Measurements from ENCODE around the gene LMOD1.
"Not testable (repeated sequence)": the region's sequence is repeated elsewhere in the genome, so short reads cannot be mapped to it uniquely, and the experiment has no call there.

Gene LMOD1

GRCh38 chr1:201964261-201964660 is 17.9 kb upstream of the LMOD1 start:
- DNase-seq (ENCODE audit: low read depth): peak; percentile 11
- no peak overlapping the region for H3K4me3 ChIP-seq (ENCODE audit: control insufficient read depth, low read depth, low read length)
- TF ChIP-seq CTCF (conservative IDR thresholded peaks at IDR 0.05; ENCODE audit: control insufficient read depth, insufficient read depth, low read depth, low read length): no peak

DNA sequence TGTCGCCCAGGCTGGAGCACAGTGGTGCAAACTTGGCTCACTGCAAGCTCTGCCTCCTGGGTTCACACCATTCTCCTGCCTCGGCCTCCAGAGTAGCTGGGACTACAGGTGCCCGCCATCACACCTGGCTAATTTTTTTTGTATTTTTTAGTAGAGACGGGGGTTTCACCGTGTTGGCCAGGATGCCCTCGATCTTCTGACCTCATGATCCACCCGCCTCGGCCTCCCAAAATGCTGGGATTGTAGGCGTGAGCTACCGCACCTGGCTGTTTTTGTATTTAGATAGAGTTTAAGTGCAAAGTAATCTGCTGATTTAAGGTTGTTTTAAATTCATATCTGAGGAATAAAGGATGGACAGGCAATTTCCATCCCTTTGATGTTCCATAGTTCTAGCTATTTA is 16.0 kb upstream of the LMOD1 start:
- H3K4me3 ChIP-seq (ENCODE audit: control insufficient read depth, low read depth, low read length); DNase-seq (ENCODE audit: low read depth): not testable (repeated sequence)

- TF ChIP-seq CTCF (conservative IDR thresholded peaks at IDR 0.05; ENCODE audit: control insufficient read depth, insufficient read depth, low read depth, low read length): no peak
- DNase-seq (ENCODE audit: low read depth): no peak
- H3K4me3 ChIP-seq (ENCODE audit: control insufficient read depth, low read depth, low read length): no peak overlapping the region
Observed at GRCh38 chr1:201958348-201958747, 12.0 kb upstream of the LMOD1 start.

DNA sequence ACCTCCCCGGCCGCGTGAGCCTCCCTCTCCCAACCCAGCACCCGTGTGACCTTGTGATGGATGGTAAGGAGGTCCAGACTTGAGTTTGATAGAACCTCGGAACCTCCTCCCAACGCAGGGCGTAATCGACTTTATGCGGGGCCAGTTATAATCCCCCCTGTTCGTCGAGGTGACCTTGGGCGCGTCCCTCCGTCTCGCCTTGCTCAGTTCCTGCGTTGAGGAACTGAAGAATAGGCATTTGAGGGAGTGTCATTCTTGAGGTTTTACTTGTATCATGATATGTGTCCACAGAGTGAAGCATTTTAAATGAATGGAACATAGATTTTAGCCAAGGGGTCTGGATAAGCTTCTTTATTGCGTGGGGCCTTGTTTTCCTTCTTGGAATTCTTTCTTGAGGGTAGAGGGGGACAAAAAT is 9.4 kb upstream of the LMOD1 start:
- no peak for DNase-seq (ENCODE audit: low read depth)
- H3K4me3 ChIP-seq (ENCODE audit: control insufficient read depth, low read depth, low read length): peak overlapping the region; percentile 100
- no peak for TF ChIP-seq CTCF (conservative IDR thresholded peaks at IDR 0.05; ENCODE audit: control insufficient read depth, insufficient read depth, low read depth, low read length)

- TF ChIP-seq CTCF (conservative IDR thresholded peaks at IDR 0.05; ENCODE audit: control insufficient read depth, insufficient read depth, low read depth, low read length): no peak
- peak; percentile 98 for DNase-seq (ENCODE audit: low read depth)
- H3K4me3 ChIP-seq (ENCODE audit: control insufficient read depth, low read depth, low read length): peak within 1 kb of the TSS; percentile 100
Observed at GRCh38 chr1:201955009-201955728, 8.8 kb upstream of the LMOD1 start, which contains the start of gene TIMM17A. TSS of gene TIMM17A (plus strand) at chr1:201955503. CDS start at chr1:201955527, 24 bp downstream.

- DNase-seq (ENCODE audit: low read depth): no peak
- no peak for TF ChIP-seq CTCF (conservative IDR thresholded peaks at IDR 0.05; ENCODE audit: control insufficient read depth, insufficient read depth, low read depth, low read length)
- H3K4me3 ChIP-seq (ENCODE audit: control insufficient read depth, low read depth, low read length): peak overlapping the region; percentile 100
Observed at GRCh38 chr1:201954263-201955008, 8.1 kb upstream of the LMOD1 start.

GRCh38 chr1:201949491-201949890 is 3.1 kb upstream of the LMOD1 start:
- no peak overlapping the region for H3K4me3 ChIP-seq (ENCODE audit: control insufficient read depth, low read depth, low read length)
- DNase-seq (ENCODE audit: low read depth): peak; percentile 55
- TF ChIP-seq CTCF (conservative IDR thresholded peaks at IDR 0.05; ENCODE audit: control insufficient read depth, insufficient read depth, low read depth, low read length): no peak
